Left lung (tissue), 10 donors: ENCODE results near the gene TNFRSF14. TPM values are rescaled to one million over a fixed set of nuclear protein-coding genes. Genes with fewer than 3 reads are reported as not detected.

Source experiments
- ATAC-seq: fragments of 200-7000 bp; cut with Tn5 transposase; one replicate; pipeline ENCODE4 v1.9.1; 2020; ENCODE audit warnings: moderate library complexity
- DNase-seq, 4 donors: peaks; one replicate each; pipeline ENCODE4 v3.0.0-alpha.2; 2013 to 2020
- H3K27ac ChIP-seq, 2 donors: fragments of 200-600 bp; sonication (generic) in 1 of 2; one replicate each; pipeline versions ENCODE4 v1.5.0 to v1.8.0; 2020 to 2021
- H3K27me3 ChIP-seq, 2 donors: fragments of 200-600 bp; sonication (generic) in 1 of 2; one replicate each; pipeline versions ENCODE4 v1.5.0 to v1.8.0; 2020 to 2021
- H3K36me3 ChIP-seq, 2 donors: fragments of 200-600 bp; sonication (generic) in 1 of 2; one replicate each; pipeline versions ENCODE4 v1.5.0 to v1.8.0; 2020 to 2021
- H3K4me1 ChIP-seq, 2 donors: fragments of 200-600 bp; one replicate each; pipeline ENCODE4 v1.8.0; 2021
- H3K4me3 ChIP-seq, 2 donors: fragments of 200-600 bp; sonication (generic) in 1 of 2; one replicate each; pipeline versions ENCODE4 v1.5.0 to v1.8.0; 2020 to 2021; ENCODE audit warnings: mild to moderate bottlenecking in 1 of 2
- H3K9me3 ChIP-seq, 2 donors: fragments of 200-600 bp; sonication (generic) in 1 of 2; one replicate each; pipeline versions ENCODE4 v1.5.0 to v1.8.0; 2020 to 2021
- CTCF ChIP-seq, 2 donors: fragments of 200-600 bp; sonication (generic) in 1 of 2; IDR thresholded peaks; one replicate each; pipeline versions ENCODE4 v1.5.0 to v1.8.0; 2021; ENCODE audit warnings: antibody characterized with exemption in 2 of 2
- intact Hi-C, 2 donors: fragments of 100-400 bp; cut with DNase I; formaldehyde crosslinking; loops; one replicate each; pipeline versions ENCODE4 v1.11.2 to v1.14.2; 2022
- polyA plus RNA-seq, 6 donors: library from polyadenylated mRNA; unstranded; fragments of 120-200 nt; gene quantifications; one replicate each; pipeline ENCODE4 v1.2.1, GENCODE V29; 2013; ENCODE audit not compliant: insufficient read length in 6 of 6
- total RNA-seq, 2 donors: library from RNA; stranded (reverse); fragmentation: NEBNext Ultra II Directional; extraction: Animal tissue kit (Norgen Biotek cat#: 25700); gene quantifications; one replicate each; pipeline ENCODE4 v1.2.1, GENCODE V29; 2021
- donor health status: DM: no; HTN: yes; CAD: no.
- donor health status: DM: no; HTN: no; CAD: no.

The TNFRSF14 gene
- total and polyA plus RNA-seq, 8 donors: 24.2 to 109 (median 30.3) TPM

DNA sequence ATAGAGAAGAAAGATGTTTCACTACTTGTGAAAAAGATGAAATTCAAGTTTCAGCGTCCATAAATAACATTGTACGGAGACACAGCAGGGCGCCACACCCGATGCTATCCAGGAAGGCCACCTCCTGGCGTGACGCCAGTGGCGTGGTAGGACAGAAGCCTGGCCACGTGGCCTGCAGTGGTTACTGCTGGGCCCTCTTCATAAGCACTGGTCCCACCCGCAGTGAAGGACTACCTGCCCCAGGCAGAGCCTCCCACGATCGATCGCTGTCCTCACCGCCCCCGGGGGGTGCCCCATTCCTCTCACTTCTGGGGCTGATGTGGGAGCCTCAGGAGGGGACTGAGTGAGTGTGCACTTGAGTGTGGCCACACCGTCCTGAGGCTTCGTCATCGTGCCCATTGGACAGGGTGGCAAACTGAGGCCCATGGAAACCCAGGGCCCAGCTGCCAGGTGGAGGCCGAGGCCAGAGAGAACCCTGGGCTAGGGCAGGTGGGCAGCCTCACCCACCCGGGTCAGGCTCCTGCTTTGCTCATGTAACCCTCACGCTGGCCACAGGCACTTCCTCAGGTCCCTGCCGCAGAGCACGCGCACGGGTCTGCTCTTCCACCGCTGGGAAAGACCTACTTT lies 14.4 kb upstream of the TNFRSF14 start:
- intact Hi-C loops: loop anchor here in 1 of 2 donors (10.0 kb wide), 1 partner anchor 127 kb away; the partner anchor contains the start of gene PEX10
- Histone ChIP-seq H3K4me1 (peaks cover 9 to 44% of the 10 kb centered on the region in 2 donors), H3K27me3 (peaks cover 3 to 42% of the 10 kb centered on the region in 2 donors)

DNA sequence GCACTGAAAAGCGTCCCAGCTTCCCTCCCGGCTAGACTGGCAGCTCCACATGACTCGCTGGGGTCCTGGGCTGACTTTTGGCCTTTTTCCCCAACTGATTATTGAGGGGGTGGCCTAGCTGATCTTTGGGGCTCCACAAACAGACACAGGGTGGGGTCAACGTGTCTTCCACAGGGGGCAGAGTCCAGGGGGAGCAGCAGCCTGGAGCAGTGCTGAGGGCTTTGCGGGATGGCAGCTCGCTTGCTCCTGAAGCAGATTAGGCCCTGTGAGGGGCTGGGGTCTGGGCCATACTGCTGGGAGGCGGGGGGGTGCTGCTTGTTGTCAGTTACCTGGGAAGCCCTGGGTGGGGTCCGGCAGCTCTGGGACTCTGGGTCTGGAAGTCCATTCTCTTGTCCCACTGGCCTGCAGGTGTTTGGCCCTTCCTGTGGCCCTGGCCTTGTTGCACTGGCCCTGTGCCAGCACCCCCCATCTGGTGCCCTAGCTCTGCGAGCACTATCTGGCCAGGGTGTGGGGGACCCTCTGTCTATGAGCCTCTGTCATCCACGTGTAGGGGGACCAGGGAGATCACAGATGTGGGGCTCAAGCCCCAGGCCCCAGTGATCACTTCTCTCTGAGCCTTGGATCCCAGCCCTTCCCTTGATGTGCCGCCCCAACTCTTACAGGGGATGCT lies 13.8 kb upstream of the TNFRSF14 start:
- Histone ChIP-seq H3K27ac (no peak overlapping the region), H3K36me3 (no peaks in the 10 kb centered on the region), H3K9me3 (no peaks in the 10 kb centered on the region), H3K4me1 (peaks cover 14 to 49% of the 10 kb centered on the region in 2 donors), H3K4me3 (no peak overlapping the region), H3K27me3 (peaks cover 3 to 39% of the 10 kb centered on the region in 2 donors)
- intact Hi-C loops: loop anchor here in 1 of 2 donors (10.0 kb wide), 1 partner anchor 128 kb away; the partner anchor contains the start of gene PEX10
- TF ChIP-seq CTCF (IDR thresholded peaks at IDR 0.05): no peak
- ATAC-seq: no peak
- no peak for DNase-seq

More for the DNA sequence above, 14.4 kb upstream of the TNFRSF14 start:
- no peak overlapping the region for H3K27ac ChIP-seq
- H3K9me3 ChIP-seq: no peaks in the 10 kb centered on the region
- H3K4me3 ChIP-seq: no peak overlapping the region
- TF ChIP-seq CTCF (IDR thresholded peaks at IDR 0.05): no peak
- H3K36me3 ChIP-seq: no peaks in the 10 kb centered on the region
- no peak for ATAC-seq
- no peak for DNase-seq

- no peak for TF ChIP-seq CTCF (IDR thresholded peaks at IDR 0.05)
- no peak for DNase-seq
- no peaks in the 10 kb centered on the region for H3K9me3 ChIP-seq
- H3K4me1 ChIP-seq: peaks cover 25 to 61% of the 10 kb centered on the region in 2 donors
- no peaks in the 10 kb centered on the region for H3K36me3 ChIP-seq
- no peak for ATAC-seq
- intact Hi-C loops: loop anchor here in 1 of 2 donors (10.0 kb wide), 1 partner anchor 129 kb away; the partner anchor contains the start of gene PEX10
- H3K27me3 ChIP-seq: peaks cover 3 to 35% of the 10 kb centered on the region in 2 donors
- H3K4me3 ChIP-seq: no peak overlapping the region
- H3K27ac ChIP-seq: no peak overlapping the region
Observed at GRCh38 chr1:2543543-2544092, 12.6 kb upstream of the TNFRSF14 start.

DNA sequence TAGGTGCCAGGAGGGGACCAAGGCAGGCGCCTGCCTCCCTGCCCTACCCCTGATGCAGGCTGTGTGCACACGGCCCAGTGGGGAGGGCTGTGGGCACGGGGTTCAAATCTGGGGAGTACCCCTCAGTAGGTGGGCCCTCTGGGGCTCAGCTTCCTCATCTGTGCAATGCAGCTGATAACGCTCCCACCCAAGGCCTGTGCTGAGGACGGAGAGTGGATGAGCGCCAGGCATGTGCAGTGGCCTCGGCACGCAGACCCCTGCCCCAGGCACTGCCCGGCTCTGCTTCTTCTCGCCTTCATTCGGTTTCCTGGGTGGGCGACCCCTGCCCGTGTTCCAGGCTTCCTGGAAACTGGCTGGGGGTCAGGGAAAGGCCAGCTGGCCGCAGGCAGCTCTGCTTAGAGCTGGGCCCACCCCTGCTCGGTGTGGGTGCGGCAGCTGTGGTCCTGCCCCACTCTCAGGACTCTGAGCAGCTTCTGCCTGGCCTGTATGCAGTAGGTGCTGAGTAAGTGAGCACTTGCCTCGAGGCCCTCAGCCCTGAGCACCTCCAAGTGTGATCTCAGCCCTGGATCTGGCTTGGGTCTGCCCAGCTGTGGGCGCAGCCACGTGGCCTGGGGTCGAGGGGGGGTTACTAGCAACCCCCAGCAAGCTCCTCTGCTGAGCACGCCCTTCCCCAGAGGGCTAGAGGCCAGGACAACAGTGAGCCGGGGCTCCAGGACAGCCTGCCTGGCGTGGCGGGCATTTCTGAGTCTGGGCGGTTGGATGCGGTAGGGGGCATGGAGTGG lies 11.9 kb upstream of the TNFRSF14 start:
- peaks cover 3 to 28% of the 10 kb centered on the region in 2 donors for H3K27me3 ChIP-seq
- H3K4me1 ChIP-seq: peaks cover 31 to 68% of the 10 kb centered on the region in 2 donors
- peak overlapping the region in 1 of 2 donors; percentile 20 for H3K27ac ChIP-seq
- DNase-seq (no peak), ATAC-seq (no peak)
- no peak overlapping the region for H3K4me3 ChIP-seq
- no peaks in the 10 kb centered on the region for H3K36me3 ChIP-seq
- TF ChIP-seq CTCF (IDR thresholded peaks at IDR 0.05): no peak
- no peaks in the 10 kb centered on the region for H3K9me3 ChIP-seq
- intact Hi-C loops: loop anchor here in 1 of 2 donors (10.0 kb wide), 1 partner anchor 129 kb away; the partner anchor contains the start of gene PEX10
